Caco-2 (cell line): ENCODE data around the gene GPR137. TPM values are rescaled to one million over a fixed set of nuclear protein-coding genes. Genes with fewer than 3 reads are reported as not detected.

Source experiments
- BruUV-seq: library from RNA; stranded (reverse); fragments of 400-500 nt; replicated peaks from 2 replicates; lab custom pipeline; 2021; lab: Mats Ljungman, UMichigan
- CTCF ChIA-PET: fragments of 300-600 bp; sonication (Branson Sonifier 250); formaldehyde crosslinking; loops from one replicate; lab custom pipeline; 2022; ENCODE audit warnings: antibody characterized with exemption; lab: Charles Lee
- POLR2A ChIA-PET: fragments of 300-600 bp; sonication (Branson Sonifier 250); formaldehyde crosslinking; loops from one replicate; lab custom pipeline; 2022; ENCODE audit warnings: antibody characterized with exemption; lab: Charles Lee
- DNase-seq, 2 experiments: peaks; one replicate each; pipeline versions ENCODE4 v3.0.0 to v3.0.0-alpha.2; 2020 to 2022
- H3K27me3 ChIP-seq: replicated peaks from 2 replicates; pipeline ENCODE4 v1.6.0; 2011; ENCODE audit warnings: low read length; ENCODE audit not compliant: control insufficient read depth, insufficient read depth
- H3K36me3 ChIP-seq: 2 replicates; pipeline ENCODE4 v1.5.1; 2011; ENCODE audit warnings: low read length; ENCODE audit not compliant: control insufficient read depth, insufficient read depth
- H3K4me1 ChIP-seq: fragments of 250-450 bp; sonication (Bioruptor Pico); 2 replicates; pipeline ENCODE4 v1.5.1; 2020; ENCODE audit warnings: mild to moderate bottlenecking
- H3K4me3 ChIP-seq: 2 replicates; pipeline ENCODE4 v1.5.1; 2011; ENCODE audit warnings: low read depth, mild to moderate bottlenecking, control low read depth, low read length
- H3K9me3 ChIP-seq: fragments of 250-450 bp; sonication (Bioruptor Pico); 2 replicates; pipeline ENCODE4 v1.5.1; 2020; ENCODE audit warnings: mild to moderate bottlenecking, moderate library complexity
- H3K27ac Mint-ChIP-seq: one replicate; pipeline ENCODE4 v1.8.0; 2022; ENCODE audit warnings: mixed read lengths; ENCODE audit not compliant: unreplicated experiment
- H3K27me3 Mint-ChIP-seq: one replicate; pipeline ENCODE4 v1.8.0; 2022; ENCODE audit warnings: mixed read lengths; ENCODE audit not compliant: insufficient read depth, unreplicated experiment
- H3K36me3 Mint-ChIP-seq: one replicate; pipeline ENCODE4 v1.8.0; 2022; ENCODE audit warnings: mild to moderate bottlenecking, mixed read lengths; ENCODE audit not compliant: insufficient read depth, unreplicated experiment
- H3K4me1 Mint-ChIP-seq: one replicate; pipeline ENCODE4 v1.8.0; 2022; ENCODE audit warnings: low read depth, mixed read lengths; ENCODE audit not compliant: unreplicated experiment
- H3K4me3 Mint-ChIP-seq: one replicate; pipeline ENCODE4 v1.8.0; 2022; ENCODE audit warnings: mild to moderate bottlenecking, moderate library complexity, mixed read lengths; ENCODE audit not compliant: unreplicated experiment
- H3K9me3 Mint-ChIP-seq: one replicate; pipeline ENCODE4 v1.8.0; 2022; ENCODE audit warnings: mixed read lengths; ENCODE audit not compliant: unreplicated experiment
- intact Hi-C: fragments of 100-400 bp; cut with micrococcal nuclease; formaldehyde crosslinking; loops from one replicate; pipeline ENCODE4 v1.10.0; 2022; ENCODE audit not compliant: unreplicated experiment
- total RNA-seq: library from RNA; stranded (reverse); gene quantifications from 2 replicates; pipeline ENCODE4 v1.2.3, GENCODE V29; 2022
- TF ChIP-seq, protein P1 (sequence below), 2 experiments: fragments of 200-600 bp in 1 of 2; IDR thresholded peaks; 1 replicate in 1 of 2; 2 replicates in 1 of 2; pipeline versions ENCODE4 v1.5.1 to v1.8.0; 2011 to 2022; ENCODE audit warnings: antibody characterized with exemption in 1 of 2, control low read depth in 1 of 2, inconsistent platforms in 1 of 2, low read depth in 1 of 2, low read length in 1 of 2, mild to moderate bottlenecking in 1 of 2, moderate library complexity in 1 of 2; ENCODE audit not compliant: insufficient read depth in 1 of 2, severe bottlenecking in 1 of 2, unreplicated experiment in 1 of 2

GPR137 gene
- total RNA-seq, 1 experiment from 2014 or later: 58.5 TPM

GRCh38 chr11:64294774-64295173 is 9.1 kb downstream of the GPR137 start:
- CTCF ChIA-PET: interaction anchor here (0.6 kb wide), 2 partner anchors 10 to 84 kb away, joined by 3 read pairs; no protein-coding TSS in a partner anchor
- Histone ChIP-seq H3K4me3 (no peak overlapping the region), H3K9me3 (no peaks in the 10 kb centered on the region), H3K4me1 (peaks cover 9% of the 10 kb centered on the region), H3K27me3 (peaks cover 4% of the 10 kb centered on the region), H3K36me3 (no peaks in the 10 kb centered on the region)
- POLR2A ChIA-PET: no interaction called here
- Mint-ChIP-seq H3K27ac (no peak overlapping the region), H3K4me1 (no peaks in the 10 kb centered on the region), H3K36me3 (no peaks in the 10 kb centered on the region), H3K9me3 (no peaks in the 10 kb centered on the region), H3K4me3 (no peak overlapping the region), H3K27me3 (peaks cover 20% of the 10 kb centered on the region)
- intact Hi-C loops: no loop called here
- no TSS peak for BruUV-seq
- DNase-seq: no peak
- TF ChIP-seq, protein P1, sequence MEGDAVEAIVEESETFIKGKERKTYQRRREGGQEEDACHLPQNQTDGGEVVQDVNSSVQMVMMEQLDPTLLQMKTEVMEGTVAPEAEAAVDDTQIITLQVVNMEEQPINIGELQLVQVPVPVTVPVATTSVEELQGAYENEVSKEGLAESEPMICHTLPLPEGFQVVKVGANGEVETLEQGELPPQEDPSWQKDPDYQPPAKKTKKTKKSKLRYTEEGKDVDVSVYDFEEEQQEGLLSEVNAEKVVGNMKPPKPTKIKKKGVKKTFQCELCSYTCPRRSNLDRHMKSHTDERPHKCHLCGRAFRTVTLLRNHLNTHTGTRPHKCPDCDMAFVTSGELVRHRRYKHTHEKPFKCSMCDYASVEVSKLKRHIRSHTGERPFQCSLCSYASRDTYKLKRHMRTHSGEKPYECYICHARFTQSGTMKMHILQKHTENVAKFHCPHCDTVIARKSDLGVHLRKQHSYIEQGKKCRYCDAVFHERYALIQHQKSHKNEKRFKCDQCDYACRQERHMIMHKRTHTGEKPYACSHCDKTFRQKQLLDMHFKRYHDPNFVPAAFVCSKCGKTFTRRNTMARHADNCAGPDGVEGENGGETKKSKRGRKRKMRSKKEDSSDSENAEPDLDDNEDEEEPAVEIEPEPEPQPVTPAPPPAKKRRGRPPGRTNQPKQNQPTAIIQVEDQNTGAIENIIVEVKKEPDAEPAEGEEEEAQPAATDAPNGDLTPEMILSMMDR (IDR thresholded peaks at IDR 0.05; ENCODE audit: insufficient read depth in 1 of 2, low read depth in 1 of 2, low read length in 1 of 2, severe bottlenecking in 1 of 2, unreplicated experiment in 1 of 2): no peak

- POLR2A ChIA-PET: no interaction called here
- Histone ChIP-seq H3K36me3 (no peaks in the 10 kb centered on the region), H3K27me3 (peaks cover 4% of the 10 kb centered on the region), H3K9me3 (no peaks in the 10 kb centered on the region), H3K4me3 (no peak overlapping the region), H3K4me1 (peaks cover 12% of the 10 kb centered on the region)
- TF ChIP-seq, protein P1 (IDR thresholded peaks at IDR 0.05; ENCODE audit: insufficient read depth in 1 of 2, low read depth in 1 of 2, low read length in 1 of 2, severe bottlenecking in 1 of 2, unreplicated experiment in 1 of 2): no peak
- Mint-ChIP-seq H3K27me3 (peaks cover 16% of the 10 kb centered on the region), H3K27ac (no peak overlapping the region), H3K9me3 (no peaks in the 10 kb centered on the region), H3K4me1 (no peaks in the 10 kb centered on the region), H3K36me3 (peaks cover 5% of the 10 kb centered on the region), H3K4me3 (no peak overlapping the region)
- no peak for DNase-seq
- intact Hi-C loops: no loop called here
- no TSS peak for BruUV-seq
- CTCF ChIA-PET: interaction anchor here (0.6 to 1.6 kb wide), 2 partner anchors 9 kb away, joined by 3 to 5 read pairs; partner anchors contain the start of gene ESRRA
Measured at GRCh38 chr11:64295760-64296159, 10.1 kb downstream of the GPR137 start.

DNA sequence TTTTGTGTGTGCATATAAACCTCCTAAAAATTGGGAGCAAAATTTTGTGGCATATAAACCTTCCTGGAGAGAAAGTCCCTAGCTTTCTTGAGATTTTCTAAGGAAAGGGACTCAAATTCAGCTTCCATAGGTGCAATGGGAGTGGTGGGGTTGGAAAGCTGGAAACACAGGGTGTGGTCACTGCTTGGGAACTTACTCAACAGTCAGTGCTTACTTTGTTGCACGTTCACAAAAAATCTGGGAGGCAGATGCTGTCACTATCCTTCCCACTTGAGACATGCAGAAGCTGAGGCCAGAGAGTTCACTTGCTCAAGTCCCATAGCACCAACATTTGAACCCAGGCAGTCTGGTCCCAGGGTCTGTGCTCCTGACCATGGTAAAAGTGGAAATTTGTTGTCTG is 10.6 kb downstream of the GPR137 start:
- Mint-ChIP-seq H3K36me3 (peaks cover 5% of the 10 kb centered on the region), H3K4me3 (no peak overlapping the region), H3K27me3 (peaks cover 14% of the 10 kb centered on the region), H3K9me3 (no peaks in the 10 kb centered on the region), H3K4me1 (no peaks in the 10 kb centered on the region), H3K27ac (no peak overlapping the region)
- ChIA-PET CTCF (interaction anchor here (1.6 kb wide), 1 partner anchor 9 kb away, joined by 5 read pairs; the partner anchor contains the start of gene ESRRA), POLR2A (no interaction called here)
- Histone ChIP-seq H3K4me1 (peaks cover 11% of the 10 kb centered on the region), H3K4me3 (no peak overlapping the region), H3K36me3 (no peaks in the 10 kb centered on the region), H3K9me3 (no peaks in the 10 kb centered on the region), H3K27me3 (peaks cover 4% of the 10 kb centered on the region)
- TF ChIP-seq, protein P1 (IDR thresholded peaks at IDR 0.05; ENCODE audit: insufficient read depth in 1 of 2, low read depth in 1 of 2, low read length in 1 of 2, severe bottlenecking in 1 of 2, unreplicated experiment in 1 of 2): no peak
- intact Hi-C loops: no loop called here
- BruUV-seq: no TSS peak
- no peak for DNase-seq
